Mucosa of rectum (tissue), 2 donors: ENCODE measurements around the gene ST7L.

Source experiments
- H3K27ac ChIP-seq, 2 donors: one replicate each; pipeline ENCODE4 v1.7.0; 2013; ENCODE audit warnings: inconsistent platforms in 2 of 2, low read depth in 2 of 2, low read length in 2 of 2
- H3K27me3 ChIP-seq, 2 donors: one replicate each; pipeline ENCODE4 v1.7.0; 2013; ENCODE audit warnings: low read length in 2 of 2; ENCODE audit not compliant: control insufficient read depth in 2 of 2, insufficient read depth in 2 of 2
- H3K36me3 ChIP-seq, 2 donors: one replicate each; pipeline ENCODE4 v1.7.0; 2013; ENCODE audit warnings: low read length in 2 of 2; ENCODE audit not compliant: control insufficient read depth in 2 of 2, insufficient read depth in 2 of 2
- H3K4me1 ChIP-seq, 2 donors: one replicate each; pipeline ENCODE4 v1.7.0; 2013; ENCODE audit warnings: low read length in 2 of 2, mild to moderate bottlenecking in 1 of 2; ENCODE audit not compliant: control insufficient read depth in 2 of 2, insufficient read depth in 2 of 2
- H3K4me3 ChIP-seq, 2 donors: one replicate each; pipeline ENCODE4 v1.7.0; 2013; ENCODE audit warnings: low read length in 2 of 2
- H3K9ac ChIP-seq, 2 donors: one replicate each; pipeline ENCODE4 v1.7.0; 2013; ENCODE audit warnings: low read length in 2 of 2, low read depth in 1 of 2, mild to moderate bottlenecking in 1 of 2
- H3K9me3 ChIP-seq, 2 donors: one replicate each; pipeline ENCODE4 v1.7.0; 2013; ENCODE audit warnings: low read length in 2 of 2; ENCODE audit not compliant: control insufficient read depth in 2 of 2
- donor health status: healthy.
- donor health status: Normal muscosa, but diverticular disease.

ST7L gene

DNA sequence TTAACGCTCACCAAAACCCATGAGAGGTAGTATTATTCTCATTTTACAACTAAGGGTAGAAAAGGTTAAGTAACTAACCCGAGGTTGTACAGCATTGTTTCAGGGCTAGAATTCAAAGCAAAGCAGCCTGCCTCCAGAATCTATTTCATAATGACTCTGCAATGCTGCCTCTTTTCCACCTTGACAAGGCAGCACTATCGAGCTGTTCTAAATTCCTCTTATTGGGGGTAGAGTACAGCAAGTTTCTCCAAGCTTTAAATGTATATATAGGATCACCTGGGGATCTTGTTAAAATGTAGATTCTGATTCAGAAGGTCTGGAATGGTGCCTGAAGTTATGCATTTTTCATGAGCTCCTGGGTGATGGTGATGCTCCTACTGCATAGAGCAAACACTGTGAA is 80.1 kb downstream of the ST7L start:
- H3K4me3 ChIP-seq, result no peak overlapping the region
- no peak overlapping the region for H3K27ac ChIP-seq
- H3K9ac ChIP-seq, result no peak overlapping the region
- H3K36me3 ChIP-seq, result peaks cover 7 to 20% of the 10 kb centered on the region in 2 donors
- H3K9me3 ChIP-seq, result no peaks in the 10 kb centered on the region
- H3K27me3 ChIP-seq, result no peaks in the 10 kb centered on the region
- no peaks in the 10 kb centered on the region for H3K4me1 ChIP-seq

DNA sequence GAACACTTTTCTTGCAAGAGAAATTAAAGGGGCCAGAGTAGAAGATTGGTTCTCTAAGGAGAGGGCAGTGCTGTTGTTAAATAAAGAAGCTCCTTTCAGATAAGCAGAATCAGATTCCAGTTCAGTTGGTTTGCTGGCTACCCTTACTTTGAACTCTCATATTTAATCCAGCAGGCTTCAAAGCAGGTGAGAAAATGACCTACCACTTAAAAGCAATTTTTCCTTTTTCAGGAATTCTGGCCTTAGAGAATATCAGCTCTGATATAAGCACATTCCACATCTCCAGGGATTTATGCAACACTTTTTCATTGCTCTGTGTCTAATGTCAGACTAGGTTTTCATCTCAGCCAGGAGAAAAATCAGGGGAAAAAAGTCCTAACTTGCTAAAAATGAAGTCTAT is 81.5 kb downstream of the ST7L start:
- Histone ChIP-seq H3K36me3 (peaks cover 7 to 20% of the 10 kb centered on the region in 2 donors), H3K4me1 (peaks cover 0 to 1% of the 10 kb centered on the region in 2 donors), H3K4me3 (no peak overlapping the region), H3K9ac (no peak overlapping the region), H3K27me3 (no peaks in the 10 kb centered on the region), H3K27ac (no peak overlapping the region), H3K9me3 (no peaks in the 10 kb centered on the region)

DNA sequence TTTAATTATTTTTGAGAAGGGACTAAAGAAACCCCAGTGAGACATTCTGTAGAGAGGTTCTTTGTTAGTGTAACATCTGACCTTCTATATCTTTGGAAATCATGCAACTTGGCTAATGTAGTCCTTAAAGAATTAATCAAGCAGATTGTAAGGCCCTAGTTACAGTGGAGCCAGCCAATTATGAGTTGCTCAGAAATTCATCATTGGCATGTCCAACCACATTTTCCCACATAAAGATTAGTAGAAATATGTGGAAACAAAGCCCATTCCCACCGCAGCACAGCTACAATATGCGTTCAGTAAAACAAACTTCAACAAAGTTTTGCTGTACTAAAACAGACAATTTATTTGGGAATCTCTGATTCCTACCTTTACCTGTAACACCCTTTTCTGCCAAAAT is 82.4 kb downstream of the ST7L start:
- no peaks in the 10 kb centered on the region for H3K9me3 ChIP-seq

DNA sequence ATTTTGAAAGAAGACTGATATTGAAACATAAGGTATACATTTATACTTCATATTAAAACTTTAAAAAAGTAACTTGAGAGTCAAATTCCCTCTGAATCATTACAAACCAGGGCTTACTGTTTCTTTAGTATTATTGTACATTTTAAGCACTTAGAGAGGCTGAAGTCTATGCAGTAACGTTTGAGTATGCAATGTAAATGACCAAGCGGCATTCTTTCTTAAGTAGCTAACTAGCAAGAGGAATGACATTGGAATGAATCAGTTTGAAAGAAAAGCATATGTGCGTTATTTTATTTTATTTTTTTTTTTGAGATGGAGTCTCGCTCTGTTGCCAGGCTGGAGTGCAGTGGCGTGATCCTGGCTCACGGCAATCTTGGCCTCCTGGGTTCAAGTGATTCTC is 85.9 kb downstream of the ST7L start:
- Histone ChIP-seq H3K36me3 (peaks cover 0 to 3% of the 10 kb centered on the region in 2 donors), H3K4me3 (no peak overlapping the region), H3K9me3 (no peaks in the 10 kb centered on the region), H3K9ac (no peak overlapping the region), H3K27me3 (no peaks in the 10 kb centered on the region), H3K27ac (no peak overlapping the region), H3K4me1 (peaks cover 0 to 4% of the 10 kb centered on the region in 2 donors)

More for the DNA sequence above, 82.4 kb downstream of the ST7L start:
- H3K9ac ChIP-seq, result no peak overlapping the region
- H3K27ac ChIP-seq, result no peak overlapping the region
- H3K27me3 ChIP-seq, result no peaks in the 10 kb centered on the region
- H3K4me1 ChIP-seq, result peaks cover 0 to 4% of the 10 kb centered on the region in 2 donors
- H3K4me3 ChIP-seq, result no peak overlapping the region
- peaks cover 7 to 15% of the 10 kb centered on the region in 2 donors for H3K36me3 ChIP-seq

- Histone ChIP-seq H3K27me3 (no peaks in the 10 kb centered on the region), H3K4me3 (no peak overlapping the region), H3K36me3 (peaks cover 0 to 7% of the 10 kb centered on the region in 2 donors), H3K9me3 (no peaks in the 10 kb centered on the region), H3K9ac (no peak overlapping the region), H3K4me1 (peaks cover 0 to 4% of the 10 kb centered on the region in 2 donors), H3K27ac (peak overlapping the region in 1 of 2 donors; percentile 15)
Observed at GRCh38 chr1:112532064-112532463, 86.9 kb downstream of the ST7L start.

DNA sequence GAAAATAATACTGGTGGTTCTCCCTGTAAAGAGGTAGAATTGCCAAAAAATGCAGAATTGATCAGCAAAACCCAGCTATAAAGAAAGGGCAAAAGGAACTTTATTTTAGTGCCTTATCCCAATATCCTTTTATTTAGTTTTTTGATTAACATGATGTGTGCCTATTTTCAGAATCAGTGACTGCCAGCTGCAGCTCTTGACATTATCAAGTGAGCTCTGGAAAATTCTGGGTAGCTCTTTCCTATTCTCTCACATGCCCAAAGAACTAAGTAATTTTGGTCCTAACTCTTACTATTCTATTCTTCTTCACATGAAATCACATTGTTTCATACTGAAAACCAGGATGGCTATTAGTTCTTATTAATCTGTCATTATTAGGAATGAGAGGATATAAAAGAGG is 88.1 kb downstream of the ST7L start:
- Histone ChIP-seq H3K27me3 (no peaks in the 10 kb centered on the region), H3K9me3 (no peaks in the 10 kb centered on the region), H3K36me3 (peaks cover 0 to 12% of the 10 kb centered on the region in 2 donors), H3K4me1 (peaks cover 0 to 4% of the 10 kb centered on the region in 2 donors), H3K9ac (no peak overlapping the region), H3K4me3 (no peak overlapping the region), H3K27ac (no peak overlapping the region)

DNA sequence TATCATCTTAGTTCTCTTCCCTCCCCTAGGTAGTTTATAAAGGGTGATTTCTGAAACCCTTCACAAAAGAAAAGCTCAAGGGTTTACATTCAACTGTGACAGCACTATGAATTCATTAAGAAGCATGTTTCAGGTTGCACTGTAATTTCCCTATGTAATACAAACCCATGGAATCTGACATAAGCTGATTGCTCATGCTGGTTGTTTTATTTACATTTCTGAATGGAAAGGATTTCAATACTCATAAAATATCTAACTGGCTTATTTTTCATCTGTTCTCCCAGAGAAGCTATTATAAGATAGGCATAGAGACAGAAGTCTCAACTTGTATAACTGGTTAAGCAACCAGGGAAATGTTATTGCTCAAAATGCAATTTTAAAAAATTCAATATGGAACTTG is 89.6 kb downstream of the ST7L start:
- H3K9me3 ChIP-seq, result no peaks in the 10 kb centered on the region
- no peak overlapping the region for H3K4me3 ChIP-seq
- H3K27ac ChIP-seq, result no peak overlapping the region
- peaks cover 0 to 4% of the 10 kb centered on the region in 2 donors for H3K4me1 ChIP-seq
- no peaks in the 10 kb centered on the region for H3K27me3 ChIP-seq
- peaks cover 1 to 17% of the 10 kb centered on the region in 2 donors for H3K36me3 ChIP-seq
- no peak overlapping the region for H3K9ac ChIP-seq

DNA sequence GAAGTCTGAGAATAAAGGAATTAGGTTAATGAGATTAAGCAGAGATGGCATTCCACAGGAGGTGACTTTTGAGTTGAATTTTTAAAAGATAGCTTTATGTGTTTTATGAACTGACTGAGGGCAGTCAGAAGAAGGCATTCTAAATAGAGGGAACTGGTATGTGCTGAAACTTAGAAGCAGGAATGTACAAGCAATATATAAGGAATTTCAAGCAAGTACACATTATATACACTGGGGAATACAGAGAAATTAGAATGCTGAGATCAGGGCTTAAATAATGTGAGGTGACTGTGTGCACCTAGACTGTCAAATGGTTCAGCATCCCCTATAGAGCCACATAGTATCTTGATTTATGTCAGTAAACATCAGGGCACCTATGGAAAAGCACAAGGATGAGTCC is 90.9 kb downstream of the ST7L start:
- Histone ChIP-seq H3K4me1 (peaks cover 0 to 4% of the 10 kb centered on the region in 2 donors), H3K9me3 (no peaks in the 10 kb centered on the region), H3K27me3 (no peaks in the 10 kb centered on the region)

DNA sequence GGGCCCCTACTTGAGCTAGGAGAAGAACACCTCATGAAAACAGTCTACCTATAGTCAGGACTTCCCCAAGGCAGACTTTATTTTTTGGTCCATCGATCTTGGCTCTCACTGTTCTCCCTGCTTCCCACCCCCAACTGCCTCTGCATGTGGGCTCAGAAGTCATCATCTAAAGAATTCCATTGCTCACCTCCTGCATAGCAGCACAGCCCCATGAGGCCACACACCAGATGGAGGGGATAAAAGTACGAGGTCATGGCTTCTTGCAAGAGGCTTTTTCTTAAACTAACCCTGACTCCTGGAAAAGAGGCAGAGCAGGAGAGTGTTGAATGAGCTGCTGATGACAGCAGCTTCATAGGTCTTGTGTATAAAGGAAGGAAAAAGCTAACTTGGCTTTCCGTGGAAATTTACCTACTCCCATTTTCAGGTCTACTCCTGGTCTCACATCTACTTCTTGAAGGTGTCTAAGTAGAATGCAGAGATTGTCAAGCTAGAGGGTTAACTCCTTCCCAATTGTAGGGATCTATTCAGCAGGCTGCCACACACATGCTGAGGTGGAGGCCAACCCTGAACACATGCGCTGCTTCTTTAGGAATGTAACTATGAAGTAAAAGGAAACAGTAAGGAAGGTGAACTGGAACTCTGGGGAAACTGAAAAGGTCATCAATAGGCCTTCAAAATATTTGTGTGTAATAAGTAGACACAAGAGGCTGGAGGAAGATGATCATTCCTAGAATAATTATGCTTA is 91.5 kb downstream of the ST7L start:
- Histone ChIP-seq H3K9me3 (no peaks in the 10 kb centered on the region), H3K27ac (no peak overlapping the region), H3K27me3 (no peaks in the 10 kb centered on the region), H3K4me3 (no peak overlapping the region), H3K9ac (no peak overlapping the region), H3K4me1 (peaks cover 0 to 3% of the 10 kb centered on the region in 2 donors), H3K36me3 (peaks cover 1 to 17% of the 10 kb centered on the region in 2 donors)

More for the DNA sequence above, 90.9 kb downstream of the ST7L start:
- no peak overlapping the region for H3K27ac ChIP-seq
- H3K36me3 ChIP-seq, result peaks cover 1 to 17% of the 10 kb centered on the region in 2 donors
- H3K4me3 ChIP-seq, result no peak overlapping the region
- no peak overlapping the region for H3K9ac ChIP-seq

GRCh38 chr1:112524986-112525385 is 94.0 kb downstream of the ST7L start:
- Histone ChIP-seq H3K27ac (no peak overlapping the region), H3K4me3 (no peak overlapping the region), H3K4me1 (no peaks in the 10 kb centered on the region), H3K9me3 (no peaks in the 10 kb centered on the region), H3K36me3 (peaks cover 1 to 21% of the 10 kb centered on the region in 2 donors), H3K27me3 (no peaks in the 10 kb centered on the region), H3K9ac (no peak overlapping the region)
